NAMALWA (cell line): Measurements from ENCODE around the gene C2orf92.
"Not testable (repeated sequence)": the region's sequence is repeated elsewhere in the genome, so short reads cannot be mapped to it uniquely, and the experiment has no call there.

Source experiments
- DNase-seq: peaks from one replicate; pipeline ENCODE4 v3.0.0-alpha.2; 2015; ENCODE audit warnings: low spot score

C2orf92 gene

GRCh38 chr2:97693476-97693875, 24.0 kb downstream of the C2orf92 start:
- DNase-seq = no peak

GRCh38 chr2:97695744-97696143, 26.2 kb downstream of the C2orf92 start:
- DNase-seq = no peak

- peak; percentile 89 for DNase-seq
Observed at GRCh38 chr2:97697252-97698235, 28.0 kb downstream of the C2orf92 start.

GRCh38 chr2:97698530-97698929, 29.0 kb downstream of the C2orf92 start:
- DNase-seq = no peak

GRCh38 chr2:97699765-97700444, 30.4 kb downstream of the C2orf92 start:
- peak; percentile 86 for DNase-seq

GRCh38 chr2:97701186-97701585, 31.7 kb downstream of the C2orf92 start:
- DNase-seq = no peak

GRCh38 chr2:97701851-97702465, 32.4 kb downstream of the C2orf92 start:
- DNase-seq = no peak

GRCh38 chr2:97702731-97703470, 33.4 kb downstream of the C2orf92 start:
- no peak for DNase-seq

GRCh38 chr2:97703741-97704140, 34.2 kb downstream of the C2orf92 start:
- no peak for DNase-seq

GRCh38 chr2:97704989-97705388, 35.5 kb downstream of the C2orf92 start:
- no peak for DNase-seq

GRCh38 chr2:97706112-97706511, 36.6 kb downstream of the C2orf92 start:
- no peak for DNase-seq

GRCh38 chr2:97706708-97707345, 37.3 kb downstream of the C2orf92 start:
- DNase-seq = no peak

- no peak for DNase-seq
Observed at GRCh38 chr2:97707362-97708047, 38.0 kb downstream of the C2orf92 start.

GRCh38 chr2:97708048-97708380, 38.5 kb downstream of the C2orf92 start:
- no peak for DNase-seq

- no peak for DNase-seq
Observed at GRCh38 chr2:97708608-97709007, 39.1 kb downstream of the C2orf92 start.

- DNase-seq = no peak
Observed at GRCh38 chr2:97711394-97711711, 41.8 kb downstream of the C2orf92 start.

GRCh38 chr2:97712175-97712574, 42.7 kb downstream of the C2orf92 start:
- DNase-seq = not testable (repeated sequence)

GRCh38 chr2:97712693-97713295, 43.3 kb downstream of the C2orf92 start:
- DNase-seq = no peak

- DNase-seq = no peak
Observed at GRCh38 chr2:97713296-97714083, 44.0 kb downstream of the C2orf92 start, which contains the start of gene ZAP70. ZAP70 (plus strand) TSS chr2:97713576; CDS start chr2:97724037, 10,461 bp downstream.
